HG03139 (cell line): Measurements from ENCODE around the gene SELENOW.

Source experiments
- ATAC-seq: cut with Tn5 transposase; IDR thresholded peaks from one replicate; pipeline ENCODE4 v1.9.1; 2021; ENCODE audit not compliant: unreplicated experiment

The SELENOW gene

DNA sequence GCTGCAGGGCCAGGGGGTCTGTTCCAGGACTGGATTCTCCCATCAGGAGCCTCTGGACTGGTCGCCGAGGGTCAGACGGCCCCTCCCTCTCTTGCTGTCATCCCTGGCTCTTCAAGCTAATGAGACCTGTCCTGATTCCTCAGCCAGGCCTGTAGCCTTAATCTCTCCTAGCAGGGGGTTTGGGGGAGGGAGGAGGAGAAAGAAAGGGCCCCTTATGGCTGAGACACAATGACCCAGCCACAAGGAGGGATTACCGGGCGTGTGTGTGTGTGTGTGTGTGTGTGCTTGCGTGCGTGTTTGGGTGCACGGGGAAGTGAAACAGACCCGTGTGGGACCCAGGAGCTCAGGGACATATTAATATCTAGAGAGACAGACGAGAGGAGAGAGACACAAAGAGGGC, 41.4 kb downstream of the SELENOW start:
- no peak for ATAC-seq

GRCh38 chr19:47820410-47820809, 41.9 kb downstream of the SELENOW start:
- no peak for ATAC-seq

- ATAC-seq: no peak
Measured at GRCh38 chr19:47821460-47822020, 43.0 kb downstream of the SELENOW start, which contains the start of gene CRX. CRX (plus strand) TSS chr19:47821937; CDS start chr19:47834444, 12,507 bp downstream.

DNA sequence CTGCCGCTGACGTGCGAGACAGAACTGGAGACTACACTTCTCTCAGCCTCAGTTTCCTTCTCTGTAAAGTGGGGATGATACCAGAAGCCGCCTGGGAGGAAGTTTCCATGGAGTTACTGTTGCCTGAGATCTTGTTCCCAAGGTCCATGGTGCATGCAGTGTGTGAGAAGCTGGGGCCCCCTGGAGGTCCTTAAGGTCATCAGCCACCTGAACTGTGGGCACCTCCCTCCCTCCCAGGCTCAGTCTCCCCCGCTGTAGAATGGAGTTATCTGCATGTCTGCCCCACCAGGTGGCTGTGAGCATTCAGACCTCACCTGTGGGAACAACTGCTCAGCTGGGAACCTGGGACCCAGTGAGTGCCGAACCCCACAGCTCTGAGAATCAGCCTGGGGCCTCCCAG, 45.9 kb downstream of the SELENOW start:
- ATAC-seq: no peak

DNA sequence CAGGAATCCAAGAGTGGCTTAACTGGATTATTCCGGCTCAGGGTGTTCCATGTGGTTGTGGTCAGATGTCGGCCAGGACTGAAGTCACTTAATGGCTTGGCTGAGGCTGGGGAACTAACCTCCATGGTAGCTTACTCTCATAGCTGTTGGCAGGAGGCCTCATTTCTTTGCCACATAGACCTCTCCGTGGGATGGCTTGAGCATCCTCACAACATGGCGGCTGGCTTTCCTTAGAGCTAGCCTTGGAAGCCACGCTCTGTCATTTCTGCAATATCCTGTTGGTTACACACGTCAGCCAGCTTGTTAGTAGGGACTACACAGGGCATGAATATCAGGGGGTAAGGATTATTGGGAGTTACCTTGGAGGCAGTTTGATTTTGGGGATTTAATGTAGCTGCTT, 48.3 kb downstream of the SELENOW start:
- no peak for ATAC-seq

DNA sequence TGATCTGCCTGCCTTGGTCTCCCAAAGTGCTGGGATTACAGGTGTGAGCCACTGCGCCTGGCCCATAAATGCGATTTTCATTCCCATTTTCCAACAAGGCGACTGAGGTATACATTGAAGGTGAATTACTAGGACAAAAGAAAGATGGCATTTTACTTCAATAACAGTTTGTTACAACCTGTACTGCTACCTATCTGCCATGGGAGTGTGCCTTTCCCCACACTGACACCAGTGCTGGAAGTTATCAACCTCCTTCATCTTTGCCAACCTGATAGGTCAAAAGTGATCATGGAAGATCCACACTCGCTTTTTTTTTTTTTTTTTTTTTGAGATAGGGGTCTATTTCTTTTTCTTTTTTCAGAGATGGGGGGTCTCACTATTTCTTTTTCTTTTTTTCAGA, 54.2 kb downstream of the SELENOW start:
- ATAC-seq: no peak
